Activated CD8-positive, alpha-beta memory T cell treated with anti-CD3 and anti-CD28 coated beads for 24 hours (primary cell): ENCODE measurements around the gene ZNRF3.

ENCODE experiments used
- DNase-seq: peaks from one replicate; pipeline ENCODE4 v3.0.0-alpha.2; 2020

The ZNRF3 gene

GRCh38 chr22:29098296-29098695 lies 214.9 kb downstream of the ZNRF3 start:
- no peak for DNase-seq

GRCh38 chr22:29102300-29102699 lies 218.9 kb downstream of the ZNRF3 start:
- no peak for DNase-seq

- DNase-seq = no peak
These were observed 219.7 kb downstream of the ZNRF3 start for GRCh38 chr22:29103121-29103520.

GRCh38 chr22:29105468-29105867 lies 222.1 kb downstream of the ZNRF3 start:
- DNase-seq = no peak

GRCh38 chr22:29106839-29107238 lies 223.5 kb downstream of the ZNRF3 start:
- DNase-seq = no peak
